GM12878 (cell line): ENCODE results near the gene BCORL1. TPM values are rescaled to one million over a fixed set of nuclear protein-coding genes. Genes with fewer than 3 reads are reported as not detected.

Experiments
- ATAC-seq: fragments of 200-7000 bp; cut with Tn5 transposase; 3 replicates; pipeline ENCODE4 v1.9.1; 2020; ENCODE audit warnings: mild to moderate bottlenecking, moderate library complexity
- BruUV-seq: library from RNA; stranded (reverse); fragments of 400-500 nt; replicated peaks from 2 replicates; lab custom pipeline; 2021; lab: Mats Ljungman, UMichigan
- CTCF ChIA-PET: fragments of 300-600 bp; sonication (Branson Sonifier 250); formaldehyde crosslinking; extraction: SDS; loops from one replicate; lab custom pipeline; 2021; ENCODE audit warnings: inconsistent platforms; lab: Yijun Ruan, JAX
- POLR2A ChIA-PET: fragments of 350-600 bp; formaldehyde crosslinking; extraction: SDS; loops from one replicate; lab custom pipeline; 2021; ENCODE audit warnings: inconsistent platforms; lab: Charles Lee
- RAD21 ChIA-PET: fragments of 300-600 bp; sonication (Branson Sonifier 250); formaldehyde crosslinking; loops from one replicate; lab custom pipeline; 2023; ENCODE audit warnings: antibody characterized with exemption; ENCODE audit not compliant: unreplicated experiment; lab: Charles Lee
- SMC1A ChIA-PET: fragments of 300-600 bp; sonication (Branson Sonifier 250); formaldehyde crosslinking; loops from one replicate; lab custom pipeline; 2023; ENCODE audit not compliant: unreplicated experiment, uncharacterized antibody; lab: Charles Lee
- DNase-seq: peaks from one replicate; pipeline ENCODE4 v3.0.0-alpha.2; 2011; ENCODE audit warnings: low read depth, low spot score
- FAIRE-seq: peaks from 3 replicates; lab custom pipeline; 2011; peaks lifted over from hg19 to GRCh38; lab: Jason Lieb, UNC
- H2AFZ ChIP-seq: 2 replicates; pipeline ENCODE4 v1.6.0; 2011; ENCODE audit warnings: low read depth, low read length, control low read depth; ENCODE audit not compliant: control insufficient read depth
- H3K27ac ChIP-seq: 2 replicates; pipeline ENCODE4 v1.5.1; 2011; ENCODE audit warnings: control low read depth; ENCODE audit not compliant: control insufficient read depth, insufficient read depth
- H3K27me3 ChIP-seq, 2 experiments: replicated peaks in 1 of 2; 2 replicates each; pipeline versions ENCODE4 v1.6.0 to v1.6.1; 2011; ENCODE audit warnings: low read length in 1 of 2; ENCODE audit not compliant: control insufficient read depth in 2 of 2, insufficient read depth in 2 of 2
- H3K36me3 ChIP-seq, 2 experiments: 2 replicates each; pipeline ENCODE4 v1.5.1; 2011; ENCODE audit warnings: low read length in 1 of 2; ENCODE audit not compliant: control insufficient read depth in 2 of 2, insufficient read depth in 2 of 2
- H3K4me1 ChIP-seq: 2 replicates; pipeline ENCODE4 v1.6.1; 2011; ENCODE audit warnings: mild to moderate bottlenecking, low read length, moderate library complexity, mixed read lengths; ENCODE audit not compliant: control insufficient read depth, insufficient read depth
- H3K4me2 ChIP-seq: 2 replicates; pipeline ENCODE4 v1.6.0; 2011; ENCODE audit warnings: control low read depth; ENCODE audit not compliant: control insufficient read depth, insufficient read depth
- H3K4me3 ChIP-seq: fragments of 200-600 bp; sonication (generic); 2 replicates; pipeline ENCODE4 v1.5.1; 2016
- H3K79me2 ChIP-seq: 2 replicates; pipeline ENCODE4 v1.6.0; 2011; ENCODE audit warnings: low read length; ENCODE audit not compliant: control insufficient read depth, insufficient read depth
- H3K9ac ChIP-seq: 2 replicates; pipeline ENCODE4 v1.8.0; 2011; ENCODE audit warnings: low read length, control low read depth, mixed read lengths; ENCODE audit not compliant: control insufficient read depth, insufficient read depth
- H3K9me3 ChIP-seq: replicated peaks from 3 replicates; pipeline ENCODE4 v1.5.1; 2011; ENCODE audit warnings: mild to moderate bottlenecking, low read length; ENCODE audit not compliant: control insufficient read depth, insufficient read depth
- H4K20me1 ChIP-seq: 2 replicates; pipeline ENCODE4 v1.6.0; 2011; ENCODE audit not compliant: control insufficient read depth, insufficient read depth
- ATF7 ChIP-seq: fragments of 450-650 bp; IDR thresholded peaks from 2 replicates; pipeline ENCODE4 v1.6.1; 2016; ENCODE audit warnings: low read depth, mild to moderate bottlenecking
- CHD4 ChIP-seq: fragments of 200-600 bp; sonication (generic); IDR thresholded peaks from 2 replicates; pipeline ENCODE4 v1.6.1; 2016; ENCODE audit warnings: mild to moderate bottlenecking
- EED ChIP-seq: sonication (generic); IDR thresholded peaks from 2 replicates; pipeline ENCODE4 v1.6.1; 2016; ENCODE audit warnings: antibody characterized with exemption, low read depth
- ESRRA ChIP-seq: IDR thresholded peaks from 2 replicates; pipeline ENCODE4 v1.6.1; 2012; ENCODE audit warnings: mild to moderate bottlenecking, low read length, improper control_type of control experiment
- GATAD2B ChIP-seq: fragments of 450-650 bp; conservative IDR thresholded peaks from 2 replicates; pipeline ENCODE4 v1.6.1; 2017; ENCODE audit warnings: low read depth, mild to moderate bottlenecking, moderate library complexity
- HSF1 ChIP-seq: fragments of 150-350 bp; IDR thresholded peaks from 2 replicates; pipeline ENCODE4 v1.6.1; 2014; ENCODE audit warnings: mild to moderate bottlenecking, low read depth, low read length
- IKZF2 ChIP-seq, 2 experiments: fragments of 450-650 bp; IDR thresholded peaks; 2 replicates each; pipeline ENCODE4 v1.6.1; 2017; ENCODE audit warnings: mild to moderate bottlenecking in 2 of 2, moderate library complexity in 2 of 2
- POLR2A ChIP-seq: IDR thresholded peaks from 2 replicates; pipeline ENCODE4 v1.6.1; 2011; ENCODE audit warnings: low read depth, mild to moderate bottlenecking, low read length
- POLR2AphosphoS5 ChIP-seq: IDR thresholded peaks from 2 replicates; pipeline ENCODE4 v1.6.1; 2011; ENCODE audit warnings: mild to moderate bottlenecking, low read length, inconsistent platforms
- TBL1XR1 ChIP-seq: IDR thresholded peaks from 2 replicates; pipeline ENCODE4 v1.6.1; 2012; ENCODE audit warnings: low read depth, low read length, improper control_type of control experiment
- ZNF384 ChIP-seq: IDR thresholded peaks from 2 replicates; pipeline ENCODE4 v1.6.1; 2012; ENCODE audit warnings: low read depth, mild to moderate bottlenecking, low read length, improper control_type of control experiment, borderline replicate concordance
- WGBS: methylation state at CpG from one replicate; pipeline ENCODE4 v1.1.6; 2016; ENCODE audit warnings: low lambda C conversion rate; ENCODE audit not compliant: insufficient replicate concordance, insufficient coverage; ENCODE audit errors: missing lambda C conversion rate; 5-methylcytosine and 5-hydroxymethylcytosine counted together
- in situ Hi-C: fragments of 300-500 bp; cut with MboI; formaldehyde crosslinking; loops from 9 replicates; pipeline ENCODE4 v1.14.3; 2018; ENCODE audit warnings: mixed read lengths
- intact Hi-C: fragments of 100-400 bp; cut with micrococcal nuclease; formaldehyde crosslinking; loops from one replicate; pipeline ENCODE4 v1.14.2; 2022; ENCODE audit not compliant: unreplicated experiment
- polyA plus RNA-seq, 11 experiments: library from polyadenylated mRNA; depleted of rRNA in 4 of 11; unstranded in 6 of 11; stranded (reverse) in 5 of 11; fragments of >200 nt; fragmentation: Nextera tagmentation in 4 of 11; fragmentation: Illumina TruSeq in 1 of 11; extraction: Ambion mirVana in 4 of 11; extraction: Trizol in 1 of 11; gene quantifications; 1 replicate in 1 of 11; 2 replicates in 10 of 11; pipeline versions ENCODE4 v1.2.1 to v1.2.3, GENCODE V29; 2011 to 2016; ENCODE audit warnings: inconsistent platforms in 2 of 11, missing spikeins in 2 of 11, low read depth in 1 of 11
- total RNA-seq, 4 experiments: library from RNA; depleted of rRNA in 3 of 4; stranded (reverse); fragments of >200 nt in 3 of 4; fragmentation: Illumina TruSeq in 1 of 4; extraction: Trizol in 1 of 4; gene quantifications; 2 replicates each; pipeline versions ENCODE4 v1.2.1 to v1.2.3, GENCODE V29; 2013 to 2021

The BCORL1 gene
- total and polyA plus RNA-seq, 10 of the 15 experiments (the other 5 are each of a cell fraction or from before 2014, with no cell fraction given) = 0.16 to 7.2 (median 0.94) TPM

DNA sequence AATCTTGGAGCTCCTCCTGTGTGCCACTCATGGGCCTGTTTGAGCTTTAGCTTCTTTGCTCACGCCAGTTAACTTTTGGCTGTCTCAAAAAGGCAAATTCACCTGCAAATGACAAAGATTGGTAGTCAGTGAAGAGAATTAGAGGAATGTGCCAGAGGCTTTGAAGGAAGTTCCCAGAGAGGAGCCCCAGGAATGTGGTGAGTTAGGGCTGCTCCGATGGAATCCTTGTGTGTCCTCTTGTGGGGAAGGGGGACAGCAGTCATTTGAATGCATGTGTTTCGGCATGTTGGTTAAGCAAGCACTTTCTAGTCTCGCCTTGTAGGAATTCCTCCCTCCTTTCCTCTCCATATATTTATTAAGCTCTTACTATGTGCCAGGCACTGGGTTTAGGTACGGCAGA, 65.0 kb downstream of the BCORL1 start:
- H3K27ac ChIP-seq = no peak overlapping the region
- H4K20me1 ChIP-seq = no peaks in the 10 kb centered on the region
- ChIA-PET POLR2A (no interaction called here), RAD21 (no interaction called here), SMC1A (interaction anchor here (2.2 kb wide), 1 partner anchor 19 kb away, joined by 7 read pairs; no protein-coding TSS in a partner anchor), CTCF (interaction anchor here (1.1 kb wide), 1 partner anchor 122 kb away, joined by 3 read pairs; no protein-coding TSS in a partner anchor)
- no peak overlapping the region for H3K9ac ChIP-seq
- H3K4me1 ChIP-seq = no peaks in the 10 kb centered on the region
- WGBS = 58% methylated on average over 5 of the region's 5 CpGs
- FAIRE-seq = no peak
- no peaks in the 10 kb centered on the region for H3K27me3 ChIP-seq
- in situ Hi-C loops (no loop called here), intact Hi-C loops (no loop called here)
- no peak for ATAC-seq
- TF ChIP-seq HSF1 (no peak), ESRRA (no peak), GATAD2B (no peak), EED (no peak), ZNF384 (no peak), CHD4 (no peak), POLR2A (no peak), IKZF2 (IDR thresholded peaks at IDR 0.05) (no peak), ATF7 (no peak), POLR2AphosphoS5 (no peak), TBL1XR1 (no peak)
- H3K4me2 ChIP-seq = no peak overlapping the region
- H3K79me2 ChIP-seq = no peaks in the 10 kb centered on the region
- H3K9me3 ChIP-seq = no peaks in the 10 kb centered on the region; the same call in 2 of the 3 replicates
- no TSS peak for BruUV-seq
- no peak for DNase-seq
- H3K36me3 ChIP-seq = no peaks in the 10 kb centered on the region; a peak in 1 of 4 replicates
- no peak overlapping the region for H2AFZ ChIP-seq
- H3K4me3 ChIP-seq = no peak overlapping the region
